Measurements from ENCODE around the gene OR1J4. TPM values are rescaled to one million over a fixed set of nuclear protein-coding genes. Genes with fewer than 3 reads are reported as not detected.

Gene OR1J4
- total RNA-seq, 1 donor from 2014 or later = not detected

DNA sequence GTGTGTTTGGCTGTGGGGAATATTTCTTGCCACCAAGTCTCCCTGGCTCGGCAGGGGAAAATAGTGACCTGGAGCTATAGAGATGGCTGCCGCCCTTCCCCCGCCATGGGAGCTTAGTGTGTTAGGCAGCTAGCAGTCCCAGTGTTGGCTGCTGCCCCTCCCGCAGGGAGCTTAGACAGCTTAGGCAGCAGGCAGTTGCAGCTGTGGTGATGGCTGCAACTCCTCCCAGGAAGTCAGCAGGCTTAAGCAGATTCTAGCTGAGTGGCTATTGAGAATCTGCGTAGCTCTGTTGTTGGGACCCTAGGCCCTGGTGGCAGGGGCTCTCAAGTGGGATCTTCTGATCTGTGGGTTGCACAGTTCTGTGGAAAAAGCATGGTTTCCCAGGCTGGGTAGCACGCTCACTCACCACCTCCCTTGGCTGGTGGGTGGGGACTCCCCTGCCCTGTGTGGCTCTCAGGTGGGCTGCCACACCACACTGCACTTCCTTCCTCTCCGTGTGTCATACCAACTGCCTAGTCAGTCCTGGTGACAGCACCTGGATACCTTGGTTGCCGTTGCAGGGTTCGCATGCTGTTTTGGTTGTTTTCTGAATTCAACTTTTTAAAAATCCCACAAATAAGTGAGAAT lies 43.3 kb downstream of the OR1J4 start:
- Mint-ChIP-seq H3K27me3 (ENCODE audit: insufficient read depth, low read depth) (peaks cover 3% of the 10 kb centered on the region), H3K9me3 (peaks cover 3% of the 10 kb centered on the region), H3K4me3 (no peak overlapping the region), H3K36me3 (no peaks in the 10 kb centered on the region), H3K4me1 (peaks cover 2% of the 10 kb centered on the region), H3K27ac (no peak overlapping the region)
- Histone ChIP-seq H3K27me3 (no peaks in the 10 kb centered on the region), H3K9me3 (ENCODE audit: low read depth) (peaks cover 16% of the 10 kb centered on the region), H3K4me1 (no peaks in the 10 kb centered on the region), H4K20me1 (ENCODE audit: low read depth) (no peaks in the 10 kb centered on the region), H2AFZ (replicated peaks) (no peak overlapping the region), H3K4me2 (no peak overlapping the region), H3K9ac (no peak overlapping the region), H3K27ac (no peak overlapping the region), H3K79me2 (ENCODE audit: low read depth) (no peaks in the 10 kb centered on the region), H3K4me3 (no peak overlapping the region), H3F3A (ENCODE audit: low read depth) (no peaks in the 10 kb centered on the region), H3K36me3 (no peaks in the 10 kb centered on the region)
- DNase-seq (ENCODE audit: low spot score) = peak; percentile 5
- TF ChIP-seq, protein P1, sequence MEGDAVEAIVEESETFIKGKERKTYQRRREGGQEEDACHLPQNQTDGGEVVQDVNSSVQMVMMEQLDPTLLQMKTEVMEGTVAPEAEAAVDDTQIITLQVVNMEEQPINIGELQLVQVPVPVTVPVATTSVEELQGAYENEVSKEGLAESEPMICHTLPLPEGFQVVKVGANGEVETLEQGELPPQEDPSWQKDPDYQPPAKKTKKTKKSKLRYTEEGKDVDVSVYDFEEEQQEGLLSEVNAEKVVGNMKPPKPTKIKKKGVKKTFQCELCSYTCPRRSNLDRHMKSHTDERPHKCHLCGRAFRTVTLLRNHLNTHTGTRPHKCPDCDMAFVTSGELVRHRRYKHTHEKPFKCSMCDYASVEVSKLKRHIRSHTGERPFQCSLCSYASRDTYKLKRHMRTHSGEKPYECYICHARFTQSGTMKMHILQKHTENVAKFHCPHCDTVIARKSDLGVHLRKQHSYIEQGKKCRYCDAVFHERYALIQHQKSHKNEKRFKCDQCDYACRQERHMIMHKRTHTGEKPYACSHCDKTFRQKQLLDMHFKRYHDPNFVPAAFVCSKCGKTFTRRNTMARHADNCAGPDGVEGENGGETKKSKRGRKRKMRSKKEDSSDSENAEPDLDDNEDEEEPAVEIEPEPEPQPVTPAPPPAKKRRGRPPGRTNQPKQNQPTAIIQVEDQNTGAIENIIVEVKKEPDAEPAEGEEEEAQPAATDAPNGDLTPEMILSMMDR (IDR thresholded peaks at IDR 0.05) = no peak
- TF ChIP-seq EZH2 (IDR thresholded peaks at IDR 0.05) (no peak), EZH2phosphoT487 (IDR thresholded peaks at IDR 0.05) (no peak)

- DNase-seq (ENCODE audit: low spot score) = no peak
- H3K27me3 ChIP-seq = no peaks in the 10 kb centered on the region
- H3K9ac ChIP-seq = no peak overlapping the region
- Mint-ChIP-seq H3K9me3 (peaks cover 3% of the 10 kb centered on the region), H3K4me1 (no peaks in the 10 kb centered on the region), H3K27ac (no peak overlapping the region), H3K36me3 (no peaks in the 10 kb centered on the region), H3K27me3 (ENCODE audit: insufficient read depth, low read depth) (peaks cover 2% of the 10 kb centered on the region), H3K4me3 (no peak overlapping the region)
- H3K4me2 ChIP-seq = no peak overlapping the region
- no peak overlapping the region for H2AFZ ChIP-seq (replicated peaks)
- peaks cover 13% of the 10 kb centered on the region for H3K9me3 ChIP-seq (ENCODE audit: low read depth)
- no peaks in the 10 kb centered on the region for H3K36me3 ChIP-seq
- no peak overlapping the region for H3K4me3 ChIP-seq
- no peak overlapping the region for H3K27ac ChIP-seq
- no peaks in the 10 kb centered on the region for H3K79me2 ChIP-seq (ENCODE audit: low read depth)
- no peaks in the 10 kb centered on the region for H4K20me1 ChIP-seq (ENCODE audit: low read depth)
- no peaks in the 10 kb centered on the region for H3K4me1 ChIP-seq
- TF ChIP-seq EZH2 (IDR thresholded peaks at IDR 0.05) (no peak), EZH2phosphoT487 (IDR thresholded peaks at IDR 0.05) (no peak)
- TF ChIP-seq, protein P1 (IDR thresholded peaks at IDR 0.05) = no peak
- no peaks in the 10 kb centered on the region for H3F3A ChIP-seq (ENCODE audit: low read depth)
These were observed 49.0 kb downstream of the OR1J4 start for GRCh38 chr9:122567901-122568300.

Other genes starting within 250 kb of the OR1J4 start
- 1.8 and 2.2 TPM in 2 replicates for gene PTGS1, start 148.1 kb upstream of the OR1J4 start, total RNA-seq (ENCODE audit: low replicate concordance)
- not detected in 2 replicates for gene OR1J1, start 41.2 kb upstream of the OR1J4 start, total RNA-seq (ENCODE audit: low replicate concordance)
- gene OR1J2, start 8.3 kb upstream of the OR1J4 start, total RNA-seq (ENCODE audit: low replicate concordance) = not detected in 2 replicates
- gene OR1N1, start 8.2 kb downstream of the OR1J4 start, total RNA-seq (ENCODE audit: low replicate concordance) = not detected in 2 replicates
- gene OR1N2, start 34.0 kb downstream of the OR1J4 start, total RNA-seq (ENCODE audit: low replicate concordance) = not detected in 2 replicates
- gene OR1L8, start 64.2 kb downstream of the OR1J4 start, total RNA-seq (ENCODE audit: low replicate concordance) = not detected in 2 replicates
- gene OR1Q1, start 95.6 kb downstream of the OR1J4 start, total RNA-seq (ENCODE audit: low replicate concordance) = not detected in 2 replicates
- not detected in 2 replicates for gene OR1B1, start 138.5 kb downstream of the OR1J4 start, total RNA-seq (ENCODE audit: low replicate concordance)
- not detected in 2 replicates for gene OR1L1, start 142.6 kb downstream of the OR1J4 start, total RNA-seq (ENCODE audit: low replicate concordance)
- gene OR1L3, start 156.0 kb downstream of the OR1J4 start, total RNA-seq (ENCODE audit: low replicate concordance) = not detected in 2 replicates
- not detected in 2 replicates for gene OR1L4, start 204.8 kb downstream of the OR1J4 start, total RNA-seq (ENCODE audit: low replicate concordance)
- not detected in 2 replicates for gene OR1L6, start 223.2 kb downstream of the OR1J4 start, total RNA-seq (ENCODE audit: low replicate concordance)

All from neural progenitor cell (in vitro differentiated cells).